Type B pancreatic cell (in vitro differentiated cells): ENCODE data around the gene ADAMTSL3. TPM values are rescaled to one million over a fixed set of nuclear protein-coding genes. Genes with fewer than 3 reads are reported as not detected.
"Not testable (repeated sequence)": the region's sequence is repeated elsewhere in the genome, so short reads cannot be mapped to it uniquely, and the experiment has no call there.

ENCODE experiments used
- DNase-seq: peaks from one replicate; pipeline ENCODE4 v3.0.0; 2021; ENCODE audit warnings: mixed read lengths; ENCODE audit not compliant: unreplicated experiment; ENCODE audit errors: extremely low spot score
- H3K27ac Mint-ChIP-seq: 2 replicates; pipeline ENCODE4 v1.8.0; 2021; ENCODE audit warnings: mild to moderate bottlenecking, mixed read lengths
- H3K27me3 Mint-ChIP-seq: 2 replicates; pipeline ENCODE4 v1.8.0; 2021; ENCODE audit warnings: mixed read lengths
- H3K36me3 Mint-ChIP-seq: 2 replicates; pipeline ENCODE4 v1.8.0; 2021; ENCODE audit warnings: mixed read lengths
- H3K4me1 Mint-ChIP-seq: one replicate; pipeline ENCODE4 v1.8.0; 2021; ENCODE audit warnings: mixed read lengths; ENCODE audit not compliant: unreplicated experiment
- H3K4me3 Mint-ChIP-seq: 2 replicates; pipeline ENCODE4 v1.8.0; 2021; ENCODE audit warnings: mild to moderate bottlenecking, mixed read lengths
- H3K9me3 Mint-ChIP-seq: 2 replicates; pipeline ENCODE4 v1.8.0; 2021; ENCODE audit warnings: mixed read lengths
- CTCF ChIP-seq: fragments of 200-600 bp; sonication (generic); conservative IDR thresholded peaks from 2 replicates; pipeline ENCODE4 v1.5.0; 2021; ENCODE audit warnings: antibody characterized with exemption, mild to moderate bottlenecking
- total RNA-seq: library from RNA; stranded (reverse); gene quantifications from 2 replicates; pipeline ENCODE4 v1.2.1, GENCODE V29; 2021; ENCODE audit warnings: low replicate concordance

The ADAMTSL3 gene
- total RNA-seq, 1 donor from 2014 or later = 1.9 TPM

- Mint-ChIP-seq H3K4me3 (no peak overlapping the region), H3K36me3 (no peaks in the 10 kb centered on the region)
- no peak for TF ChIP-seq CTCF
Observed at GRCh38 chr15:83960192-83960829, 306.4 kb downstream of the ADAMTSL3 start.

GRCh38 chr15:83961311-83961710, 307.4 kb downstream of the ADAMTSL3 start:
- no peak for DNase-seq
- H3K4me1 Mint-ChIP-seq = no peaks in the 10 kb centered on the region
- no peak overlapping the region for H3K27ac Mint-ChIP-seq
- H3K9me3 Mint-ChIP-seq = peaks cover 12% of the 10 kb centered on the region
- H3K36me3 Mint-ChIP-seq = no peaks in the 10 kb centered on the region
- H3K4me3 Mint-ChIP-seq = no peak overlapping the region
- peaks cover 10% of the 10 kb centered on the region for H3K27me3 Mint-ChIP-seq
- TF ChIP-seq CTCF = no peak

More at GRCh38 chr15:83960192-83960829, 306.4 kb downstream of the ADAMTSL3 start:
- no peak overlapping the region for H3K27ac Mint-ChIP-seq
- peaks cover 6% of the 10 kb centered on the region for H3K9me3 Mint-ChIP-seq
- H3K4me1 Mint-ChIP-seq = no peaks in the 10 kb centered on the region
- no peak for DNase-seq
- H3K27me3 Mint-ChIP-seq = peaks cover 10% of the 10 kb centered on the region

- Mint-ChIP-seq H3K27me3 (peaks cover 21% of the 10 kb centered on the region), H3K9me3 (peaks cover 12% of the 10 kb centered on the region)
- H3K4me3 Mint-ChIP-seq, H3K27ac Mint-ChIP-seq, H3K36me3 Mint-ChIP-seq, DNase-seq, H3K4me1 Mint-ChIP-seq: not testable (repeated sequence)
Observed at GRCh38 chr15:83964967-83965366, 311.0 kb downstream of the ADAMTSL3 start.

GRCh38 chr15:83970295-83970890, 316.5 kb downstream of the ADAMTSL3 start:
- Mint-ChIP-seq H3K9me3 (peaks cover 9% of the 10 kb centered on the region), H3K4me1 (no peaks in the 10 kb centered on the region), H3K27ac (no peak overlapping the region), H3K36me3 (no peaks in the 10 kb centered on the region), H3K27me3 (peaks cover 18% of the 10 kb centered on the region), H3K4me3 (no peak overlapping the region)
- no peak for DNase-seq
- TF ChIP-seq CTCF = no peak

GRCh38 chr15:83971992-83972391, 318.1 kb downstream of the ADAMTSL3 start:
- Mint-ChIP-seq H3K4me1 (no peaks in the 10 kb centered on the region), H3K36me3 (peaks cover 5% of the 10 kb centered on the region)

More at GRCh38 chr15:83971992-83972391, 318.1 kb downstream of the ADAMTSL3 start:
- peaks cover 18% of the 10 kb centered on the region for H3K27me3 Mint-ChIP-seq
- peaks cover 14% of the 10 kb centered on the region for H3K9me3 Mint-ChIP-seq
- DNase-seq = no peak
- TF ChIP-seq CTCF = no peak
- H3K27ac Mint-ChIP-seq = no peak overlapping the region
- no peak overlapping the region for H3K4me3 Mint-ChIP-seq
